Right lobe of liver (tissue), 6 donors: ENCODE results near the gene SERTAD4. TPM values are rescaled to one million over a fixed set of nuclear protein-coding genes. Genes with fewer than 3 reads are reported as not detected.

Experiments used
- ATAC-seq, 4 donors: fragments of 200-7000 bp; cut with Tn5 transposase; one replicate each; pipeline ENCODE4 v1.9.1; 2020; ENCODE audit warnings: mild to moderate bottlenecking in 4 of 4, moderate library complexity in 4 of 4
- DNase-seq, 3 donors: peaks; one replicate each; pipeline ENCODE4 v3.0.0-alpha.2; 2020
- H3K27ac ChIP-seq, 3 donors: fragments of 200-600 bp; one replicate each; pipeline ENCODE4 v1.8.0; 2022
- H3K27me3 ChIP-seq, 2 donors: fragments of 200-600 bp; one replicate each; pipeline ENCODE4 v1.8.0; 2022
- H3K36me3 ChIP-seq, 4 donors: fragments of 200-600 bp; sonication (generic) in 1 of 4; one replicate each; pipeline versions ENCODE4 v1.5.1 to v1.8.0; 2017 to 2022; ENCODE audit warnings: control low read depth in 1 of 4
- H3K4me1 ChIP-seq, 4 donors: fragments of 200-600 bp; sonication (generic) in 1 of 4; one replicate each; pipeline versions ENCODE4 v1.5.1 to v1.8.0; 2017 to 2022; ENCODE audit warnings: control low read depth in 1 of 4
- H3K4me3 ChIP-seq, 3 donors: fragments of 200-600 bp; one replicate each; pipeline ENCODE4 v1.8.0; 2022
- H3K9me3 ChIP-seq, 4 donors: fragments of 200-600 bp; sonication (generic) in 1 of 4; one replicate each; pipeline versions ENCODE4 v1.5.1 to v1.8.0; 2017 to 2022; ENCODE audit warnings: control low read depth in 1 of 4
- CTCF ChIP-seq, 4 donors: fragments of 200-600 bp in 3 of 4; fragments of 450-650 bp in 1 of 4; IDR thresholded peaks; one replicate each; pipeline versions ENCODE4 v1.5.1 to v1.8.0; 2016 to 2022; ENCODE audit warnings: antibody characterized with exemption in 4 of 4, mild to moderate bottlenecking in 2 of 4
- POLR2A ChIP-seq: fragments of 450-650 bp; IDR thresholded peaks from one replicate; pipeline ENCODE4 v1.6.1; 2017; ENCODE audit warnings: antibody characterized with exemption, mild to moderate bottlenecking
- WGBS: methylation state at CpG from one replicate; pipeline ENCODE4 v1.1.6; 2018; ENCODE audit warnings: low coverage, low lambda C conversion rate; ENCODE audit not compliant: insufficient coverage; ENCODE audit errors: missing lambda C conversion rate; 5-methylcytosine and 5-hydroxymethylcytosine counted together
- intact Hi-C, 2 donors: fragments of 100-400 bp; cut with DNase I; formaldehyde crosslinking; loops; one replicate each; pipeline versions ENCODE4 v1.11.2 to v1.14.1; 2022
- total RNA-seq, 6 experiments: library from RNA; depleted of rRNA in 2 of 6; stranded (reverse); fragments of >200 nt in 2 of 6; fragmentation: NEBNext Ultra II Directional in 3 of 6; extraction: Animal tissue kit (Norgen Biotek cat#: 25700) in 3 of 6; gene quantifications; one replicate each; pipeline versions ENCODE4 v1.1.0 to v1.2.4, GENCODE V29; 2016 to 2023
- donor health status: DM: no; HTN: yes; CAD: no.
- donor health status: DM: no; HTN: no; CAD: no.
- donor health status: DM: no; HTN: no; CAD: no.
- donor health status: DM: no; HTN: yes; CAD: no.
- donor health status: DM: no; HTN: yes; CAD: no.

The SERTAD4 gene
- total RNA-seq, 6 experiments from 2014 or later: not detected

- Histone ChIP-seq H3K36me3 (no peaks in the 10 kb centered on the region), H3K4me1 (no peaks in the 10 kb centered on the region), H3K4me3 (no peak overlapping the region), H3K27ac (no peak overlapping the region), H3K9me3 (no peaks in the 10 kb centered on the region), H3K27me3 (no peaks in the 10 kb centered on the region)
- no peak for TF ChIP-seq CTCF (IDR thresholded peaks at IDR 0.05)
- TF ChIP-seq POLR2A: no peak
- DNase-seq (no peak), ATAC-seq (no peak)
- intact Hi-C loops: no loop called here
- 27% methylated on average over 3 of the region's 3 CpGs for whole genome bisulfite sequencing
Observed at GRCh38 chr1:210198840-210199239, 33.8 kb upstream of the SERTAD4 start.

GRCh38 chr1:210200124-210200736 is 32.4 kb upstream of the SERTAD4 start:
- Histone ChIP-seq H3K36me3 (no peaks in the 10 kb centered on the region), H3K4me1 (no peaks in the 10 kb centered on the region), H3K4me3 (no peak overlapping the region), H3K27me3 (no peaks in the 10 kb centered on the region), H3K9me3 (no peaks in the 10 kb centered on the region), H3K27ac (no peak overlapping the region)
- intact Hi-C loops: no loop called here
- ATAC-seq (no peak), DNase-seq (no peak)
- TF ChIP-seq CTCF (IDR thresholded peaks at IDR 0.05): no peak
- no peak for TF ChIP-seq POLR2A
- 41% methylated on average over 3 of the region's 3 CpGs for WGBS

- H3K4me1 ChIP-seq: no peaks in the 10 kb centered on the region
- intact Hi-C loops: no loop called here
- no peaks in the 10 kb centered on the region for H3K27me3 ChIP-seq
- H3K4me3 ChIP-seq: no peak overlapping the region
- no peaks in the 10 kb centered on the region for H3K9me3 ChIP-seq
- DNase-seq (no peak), ATAC-seq (no peak)
- TF ChIP-seq CTCF (IDR thresholded peaks at IDR 0.05) (no peak), POLR2A (no peak)
- H3K27ac ChIP-seq: no peak overlapping the region
- 34% methylated on average over 3 of the region's 3 CpGs for WGBS
- no peaks in the 10 kb centered on the region for H3K36me3 ChIP-seq
Observed at GRCh38 chr1:210201681-210202080, 30.9 kb upstream of the SERTAD4 start.

- ATAC-seq (no peak), DNase-seq (no peak)
- 65% methylated on average over 2 of the region's 2 CpGs for WGBS
- TF ChIP-seq CTCF (IDR thresholded peaks at IDR 0.05): no peak
- TF ChIP-seq POLR2A: no peak
- intact Hi-C loops: no loop called here
- H3K27me3 ChIP-seq: no peaks in the 10 kb centered on the region
- no peak overlapping the region for H3K27ac ChIP-seq
- no peaks in the 10 kb centered on the region for H3K36me3 ChIP-seq
- H3K4me3 ChIP-seq: no peak overlapping the region
- H3K4me1 ChIP-seq: no peaks in the 10 kb centered on the region
- H3K9me3 ChIP-seq: no peaks in the 10 kb centered on the region
Observed at GRCh38 chr1:210207597-210208450, 24.8 kb upstream of the SERTAD4 start.
